GM19035 (cell line): ENCODE measurements around the gene GOLGA5.

Source experiments
- ATAC-seq: cut with Tn5 transposase; IDR thresholded peaks from one replicate; pipeline ENCODE4 v1.9.1; 2021; ENCODE audit not compliant: unreplicated experiment

The GOLGA5 gene

DNA sequence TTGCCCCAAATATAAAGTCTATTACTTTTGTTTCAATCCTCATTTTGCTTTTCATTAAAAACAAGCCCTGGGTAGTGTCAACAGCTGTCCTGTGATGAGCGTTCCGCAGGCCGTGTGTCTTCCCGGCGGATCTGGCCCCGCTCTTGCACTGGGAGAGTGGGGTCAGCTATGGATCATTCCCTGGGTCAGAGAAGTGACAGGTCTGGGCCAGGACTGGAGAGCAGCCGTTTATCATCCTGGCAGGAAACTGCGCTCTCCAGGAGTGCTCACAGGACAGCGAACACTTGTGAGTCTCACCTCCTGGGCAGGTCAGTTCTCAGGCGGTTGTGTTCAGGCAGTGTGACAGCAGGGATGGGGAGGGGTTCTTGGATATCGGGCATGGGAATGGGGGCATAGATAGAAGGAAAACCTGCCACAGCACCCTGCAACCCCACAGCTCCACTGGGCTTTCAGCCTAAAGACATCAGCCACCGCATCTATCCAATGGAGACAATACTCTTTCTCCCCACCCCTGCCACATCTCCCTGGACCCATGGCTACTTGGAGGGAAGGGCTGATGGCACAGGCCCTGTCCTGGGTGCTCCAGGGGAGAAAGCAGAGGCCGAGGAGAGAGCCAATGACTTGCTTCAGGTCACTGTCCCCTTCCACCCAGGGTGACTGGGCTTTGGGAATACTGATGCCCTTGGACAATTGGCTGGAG, 81.0 kb downstream of the GOLGA5 start:
- ATAC-seq: no peak

DNA sequence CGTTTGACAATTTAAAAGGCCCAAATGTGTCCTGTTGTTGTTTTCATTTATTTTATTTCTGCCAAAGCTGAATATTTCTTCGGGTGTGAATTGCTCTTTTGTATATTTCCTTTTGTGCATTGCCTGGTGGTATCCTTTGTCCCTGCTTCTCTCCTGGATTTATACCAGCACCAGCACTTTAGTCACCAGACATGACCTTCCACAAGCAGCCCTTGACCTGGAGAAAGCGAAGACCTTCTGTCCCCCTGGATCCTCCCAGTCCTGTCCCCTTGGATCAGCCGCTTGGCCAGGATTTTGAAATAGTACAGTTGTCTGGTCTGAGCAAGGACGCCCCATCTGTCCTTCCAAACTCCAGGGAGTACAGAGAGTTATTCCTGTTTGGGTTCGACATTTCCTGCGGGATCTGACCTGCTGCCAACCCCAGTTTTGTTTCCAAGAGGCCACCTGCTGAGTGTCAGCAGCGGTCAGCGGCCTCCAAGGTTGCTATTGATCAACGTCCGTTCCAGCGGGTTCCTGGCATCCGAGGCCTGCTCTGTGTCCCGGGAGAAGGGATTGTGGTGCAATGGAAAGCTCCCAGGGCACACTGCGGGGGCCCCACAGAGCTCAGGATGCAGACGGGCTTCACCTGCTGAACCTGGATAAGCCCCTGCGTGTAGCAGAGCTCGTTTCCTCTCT, 83.8 kb downstream of the GOLGA5 start:
- no peak for ATAC-seq

DNA sequence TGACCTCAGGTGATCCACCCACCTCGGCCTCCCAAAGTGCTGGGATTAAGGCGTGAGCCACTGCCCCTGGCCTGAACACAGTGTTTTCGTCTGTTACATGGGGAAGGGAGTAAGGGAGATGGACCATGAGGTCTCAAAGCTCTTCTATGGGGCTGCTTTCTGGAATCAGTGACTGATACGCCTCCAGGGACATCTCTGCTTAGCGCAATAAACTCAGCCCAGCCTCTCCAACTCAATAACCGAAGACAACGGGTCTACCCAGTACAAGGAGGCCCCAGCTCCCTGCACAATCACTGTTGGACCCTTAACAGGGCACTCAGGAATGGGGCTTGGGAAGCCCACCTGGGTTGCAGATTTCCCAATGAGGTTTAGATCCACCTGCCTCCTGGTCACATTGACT, 86.2 kb downstream of the GOLGA5 start:
- no peak for ATAC-seq

DNA sequence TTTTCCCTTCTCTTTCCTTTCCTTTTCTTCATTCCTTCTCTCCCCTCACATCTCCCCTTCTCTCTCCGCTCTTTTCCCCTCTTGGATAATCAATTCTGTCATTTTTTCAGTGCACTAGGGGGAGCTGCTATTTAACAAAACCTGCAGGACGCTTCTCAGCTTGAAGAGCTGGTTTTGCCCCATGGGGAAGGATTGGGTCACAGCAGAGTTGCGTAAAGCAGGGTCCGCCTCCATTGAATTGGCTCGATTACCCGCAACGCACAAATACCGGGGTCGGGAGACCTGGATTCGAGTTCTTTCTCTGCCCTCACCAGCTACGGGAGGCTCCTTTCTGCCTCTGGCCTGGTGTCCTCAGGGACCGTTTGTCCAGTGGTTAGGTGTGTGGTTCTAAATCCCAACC, 86.7 kb downstream of the GOLGA5 start:
- ATAC-seq: no peak

DNA sequence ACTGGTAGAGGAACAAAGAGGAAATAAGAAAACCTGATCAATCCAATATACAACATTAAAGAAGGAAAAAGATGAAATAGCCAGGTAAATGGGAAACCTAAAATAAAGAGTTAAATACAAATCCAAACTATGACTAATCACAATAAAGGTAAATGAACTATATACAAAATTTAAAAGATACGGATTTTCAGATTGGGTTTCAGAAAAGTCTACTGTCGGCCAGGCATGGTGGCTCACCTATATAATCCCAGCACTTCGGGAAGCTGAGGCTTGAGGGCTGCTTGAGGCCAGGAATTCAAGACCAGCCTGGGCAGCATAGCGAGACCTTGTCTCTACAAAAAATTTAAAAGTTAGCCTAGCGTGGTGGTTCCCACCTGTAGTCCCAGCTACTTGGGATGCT, 89.0 kb downstream of the GOLGA5 start:
- no peak for ATAC-seq

DNA sequence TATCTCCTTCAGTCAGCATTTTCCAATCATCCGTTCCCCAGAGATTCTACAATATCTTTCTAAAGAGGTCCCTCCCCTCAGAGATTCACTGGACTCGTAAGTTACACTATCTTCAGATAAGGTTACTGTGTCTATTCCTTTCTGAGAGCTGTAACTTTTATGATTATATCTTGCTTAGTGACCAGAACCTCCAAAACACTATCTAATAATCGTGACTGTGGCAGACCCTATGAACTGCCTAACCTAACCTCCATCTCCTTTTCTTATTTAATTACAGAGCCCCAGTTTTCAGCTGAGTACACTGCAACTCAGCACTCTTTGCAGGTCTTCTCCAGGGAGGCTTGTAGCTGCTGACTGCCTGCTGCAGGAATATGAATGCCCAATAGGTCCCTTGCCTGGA, 90.3 kb downstream of the GOLGA5 start:
- ATAC-seq: no peak

DNA sequence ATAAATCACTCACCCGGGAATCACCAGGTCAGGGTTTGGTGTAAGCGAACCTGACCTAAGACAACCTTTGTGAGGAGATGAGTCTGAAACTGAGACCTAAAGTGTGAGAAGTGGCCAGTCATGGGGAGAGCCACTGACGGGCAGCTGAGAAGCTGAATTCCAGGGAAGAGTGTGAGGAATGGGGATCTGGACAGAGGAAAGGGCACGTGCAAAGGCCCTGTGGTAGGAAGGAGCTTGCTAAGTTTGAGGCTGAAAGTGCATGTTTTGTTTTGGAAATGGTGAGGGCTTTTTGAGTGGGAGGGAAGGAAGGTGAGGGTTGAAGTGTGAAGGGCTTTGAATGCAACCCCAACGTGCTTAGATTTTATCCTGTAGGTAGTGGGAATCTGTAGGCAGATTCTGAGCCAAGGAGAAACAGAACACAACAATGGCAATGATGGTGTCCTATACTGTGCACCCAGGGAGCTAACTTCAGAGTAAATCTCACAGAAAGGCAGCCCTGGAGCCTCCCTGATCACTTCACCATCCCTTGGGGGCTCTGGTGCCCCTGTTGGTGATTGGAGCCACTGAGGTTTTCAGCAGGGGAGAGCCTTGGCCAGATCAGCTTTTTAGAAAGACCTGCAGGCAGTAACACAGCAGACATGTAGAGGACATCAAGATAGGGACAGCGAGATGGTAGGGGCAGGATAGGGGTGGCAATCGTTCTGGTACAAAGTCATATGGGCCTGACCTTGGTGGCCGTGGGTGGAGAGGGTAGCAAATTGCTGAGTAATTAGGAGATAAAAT, 91.4 kb downstream of the GOLGA5 start:
- ATAC-seq: no peak

DNA sequence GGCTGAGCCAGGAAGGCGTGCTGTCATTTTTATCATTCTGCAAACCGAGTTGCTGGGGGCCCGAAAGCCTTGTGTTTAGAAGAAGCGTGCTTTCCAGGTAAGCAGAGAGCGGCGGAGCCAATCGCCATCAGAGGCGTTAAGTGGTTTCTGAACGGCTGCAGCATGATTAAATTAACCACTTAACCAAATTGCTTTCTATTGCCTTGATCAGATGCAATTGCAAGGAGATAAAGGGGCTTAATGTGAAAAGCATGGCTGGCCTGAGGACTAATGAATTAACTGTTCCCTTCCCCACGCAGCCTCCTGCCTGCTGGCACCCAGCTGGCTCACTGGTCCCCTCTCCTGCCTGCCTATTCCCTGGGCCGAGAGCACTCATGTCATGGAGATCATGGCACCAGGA, 92.2 kb downstream of the GOLGA5 start:
- no peak for ATAC-seq

DNA sequence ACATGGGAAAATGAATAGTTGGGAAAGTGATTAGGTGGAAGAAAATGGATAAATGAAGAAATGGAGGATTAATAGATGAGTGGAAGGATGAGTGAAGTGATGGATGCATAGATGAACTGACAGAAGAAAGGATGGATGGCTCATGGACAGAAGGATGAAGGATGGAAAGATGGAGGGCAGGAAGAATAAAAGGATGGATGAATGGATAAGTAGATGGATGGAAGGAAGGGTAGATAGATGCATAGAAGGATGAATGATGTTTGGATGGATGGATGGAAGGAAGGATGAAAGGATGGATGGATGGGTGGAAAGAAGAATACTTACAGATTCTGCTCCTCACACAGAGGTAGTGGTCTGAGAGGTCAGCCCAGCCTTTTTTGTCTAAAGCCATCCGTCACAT, 93.1 kb downstream of the GOLGA5 start:
- ATAC-seq: no peak

DNA sequence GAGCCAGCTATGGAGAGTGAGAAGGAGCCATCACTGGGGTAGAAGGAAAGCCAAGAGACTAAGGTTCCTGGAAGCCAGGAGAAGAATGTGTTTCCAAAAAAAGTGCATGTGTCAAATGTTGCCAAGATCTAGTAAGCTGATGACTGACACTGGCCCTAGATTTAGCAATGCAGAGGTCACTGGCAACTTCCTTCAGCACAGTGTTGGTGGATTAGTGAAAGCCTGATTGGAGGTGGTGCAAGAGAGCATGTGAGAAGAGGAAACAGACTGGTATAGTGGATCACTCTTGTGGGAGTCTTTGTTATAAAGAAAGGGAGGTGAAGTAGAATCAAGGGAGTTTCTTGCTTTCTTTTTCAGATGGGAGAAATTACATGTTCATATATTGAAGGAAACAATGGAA, 94.8 kb downstream of the GOLGA5 start:
- no peak for ATAC-seq
